HL-60 (cell line): ENCODE results near the gene AGO4.

Source experiments
- CTCF ChIP-seq: IDR thresholded peaks from one replicate; pipeline ENCODE4 v1.5.1; 2011; ENCODE audit warnings: low read length, control low read depth, inconsistent platforms; ENCODE audit not compliant: insufficient read depth
- GABPA ChIP-seq: IDR thresholded peaks from 2 replicates; pipeline ENCODE4 v1.6.1; 2012; ENCODE audit warnings: low read depth
- POLR2AphosphoS5 ChIP-seq: IDR thresholded peaks from 2 replicates; pipeline ENCODE4 v1.6.1; 2012; ENCODE audit warnings: low read depth
- REST ChIP-seq: IDR thresholded peaks from 2 replicates; pipeline ENCODE4 v1.6.1; 2012; ENCODE audit warnings: low read depth; ENCODE audit not compliant: insufficient replicate concordance
- SPI1 ChIP-seq: IDR thresholded peaks from 2 replicates; pipeline ENCODE4 v1.6.1; 2012; ENCODE audit warnings: low read depth, mild to moderate bottlenecking, borderline replicate concordance

- TF ChIP-seq CTCF (no peak), POLR2AphosphoS5 (no peak), REST (no peak), GABPA (no peak), SPI1 (no peak)
Measured at GRCh38 chr1:35810096-35810881, 2.5 kb downstream of the AGO4 start.
